Tibial artery (tissue), 4 donors: ENCODE measurements around the gene UPP2.

Source experiments
- DNase-seq, 2 donors: peaks; one replicate each; pipeline ENCODE4 v3.0.0-alpha.2; 2019
- H3K27ac ChIP-seq, 2 donors: fragments of 200-600 bp; sonication (generic) in 1 of 2; 1 replicate in 1 of 2; 2 replicates in 1 of 2; pipeline ENCODE4 v1.5.1; 2018 to 2019; ENCODE audit warnings: mild to moderate bottlenecking in 1 of 2
- H3K27me3 ChIP-seq, 2 donors: fragments of 200-600 bp; sonication (generic) in 1 of 2; one replicate each; pipeline versions ENCODE4 v1.5.1 to v1.6.0; 2016 to 2019
- H3K36me3 ChIP-seq, 3 donors: fragments of 200-600 bp; sonication (generic) in 2 of 3; one replicate each; pipeline ENCODE4 v1.5.1; 2016 to 2019; ENCODE audit warnings: mild to moderate bottlenecking in 2 of 3
- H3K4me1 ChIP-seq, 4 donors: fragments of 200-600 bp; sonication (generic) in 2 of 4; 1 replicate in 3 of 4; 2 replicates in 1 of 4; pipeline ENCODE4 v1.5.1; 2016 to 2019
- H3K4me3 ChIP-seq, 2 donors: fragments of 200-600 bp; sonication (generic) in 1 of 2; 1 replicate in 1 of 2; 2 replicates in 1 of 2; pipeline ENCODE4 v1.5.1; 2018 to 2019; ENCODE audit warnings: mild to moderate bottlenecking in 2 of 2
- H3K9me3 ChIP-seq, 3 donors: fragments of 200-600 bp; sonication (generic) in 1 of 3; one replicate each; pipeline ENCODE4 v1.5.1; 2016 to 2019
- intact Hi-C: fragments of 100-400 bp; cut with DNase I; formaldehyde crosslinking; loops from one replicate; pipeline ENCODE4 v1.15.0; 2023; ENCODE audit warnings: low total_unique reads
- TF ChIP-seq, protein P1 (sequence below), 2 experiments: fragments of 200-600 bp in 1 of 2; fragments of 450-650 bp in 1 of 2; IDR thresholded peaks; one replicate each; pipeline ENCODE4 v1.5.1; 2017 to 2019; ENCODE audit warnings: antibody characterized with exemption in 2 of 2, mild to moderate bottlenecking in 1 of 2, moderate library complexity in 1 of 2

Gene UPP2

DNA sequence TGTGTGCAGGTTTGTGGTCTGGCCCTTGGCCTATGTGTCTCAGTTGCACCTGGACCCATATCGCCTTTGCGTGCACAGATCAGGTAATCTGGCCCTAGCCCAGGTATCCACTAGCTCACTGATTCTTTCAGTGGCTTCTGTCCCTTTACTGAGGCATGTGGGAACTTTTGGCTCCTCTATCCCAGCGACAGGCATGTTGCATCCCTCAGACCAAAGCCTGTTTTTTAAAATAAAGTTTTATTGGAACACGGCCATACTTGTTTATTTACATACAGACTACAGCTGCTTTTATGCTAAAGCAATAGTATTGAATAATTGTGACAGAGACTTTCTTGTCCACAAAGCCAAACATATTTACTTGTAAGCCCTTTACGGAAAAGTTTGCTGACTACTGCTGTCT lies 39.9 kb upstream of the UPP2 start:
- no peak overlapping the region for H3K4me3 ChIP-seq
- DNase-seq, result no peak
- no peaks in the 10 kb centered on the region for H3K4me1 ChIP-seq
- no peak overlapping the region for H3K27ac ChIP-seq
- no peaks in the 10 kb centered on the region for H3K27me3 ChIP-seq
- H3K36me3 ChIP-seq, result no peaks in the 10 kb centered on the region
- intact Hi-C loops, result no loop called here
- H3K9me3 ChIP-seq, result no peaks in the 10 kb centered on the region
- TF ChIP-seq, protein P1, sequence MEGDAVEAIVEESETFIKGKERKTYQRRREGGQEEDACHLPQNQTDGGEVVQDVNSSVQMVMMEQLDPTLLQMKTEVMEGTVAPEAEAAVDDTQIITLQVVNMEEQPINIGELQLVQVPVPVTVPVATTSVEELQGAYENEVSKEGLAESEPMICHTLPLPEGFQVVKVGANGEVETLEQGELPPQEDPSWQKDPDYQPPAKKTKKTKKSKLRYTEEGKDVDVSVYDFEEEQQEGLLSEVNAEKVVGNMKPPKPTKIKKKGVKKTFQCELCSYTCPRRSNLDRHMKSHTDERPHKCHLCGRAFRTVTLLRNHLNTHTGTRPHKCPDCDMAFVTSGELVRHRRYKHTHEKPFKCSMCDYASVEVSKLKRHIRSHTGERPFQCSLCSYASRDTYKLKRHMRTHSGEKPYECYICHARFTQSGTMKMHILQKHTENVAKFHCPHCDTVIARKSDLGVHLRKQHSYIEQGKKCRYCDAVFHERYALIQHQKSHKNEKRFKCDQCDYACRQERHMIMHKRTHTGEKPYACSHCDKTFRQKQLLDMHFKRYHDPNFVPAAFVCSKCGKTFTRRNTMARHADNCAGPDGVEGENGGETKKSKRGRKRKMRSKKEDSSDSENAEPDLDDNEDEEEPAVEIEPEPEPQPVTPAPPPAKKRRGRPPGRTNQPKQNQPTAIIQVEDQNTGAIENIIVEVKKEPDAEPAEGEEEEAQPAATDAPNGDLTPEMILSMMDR (IDR thresholded peaks at IDR 0.05), result no peak

DNA sequence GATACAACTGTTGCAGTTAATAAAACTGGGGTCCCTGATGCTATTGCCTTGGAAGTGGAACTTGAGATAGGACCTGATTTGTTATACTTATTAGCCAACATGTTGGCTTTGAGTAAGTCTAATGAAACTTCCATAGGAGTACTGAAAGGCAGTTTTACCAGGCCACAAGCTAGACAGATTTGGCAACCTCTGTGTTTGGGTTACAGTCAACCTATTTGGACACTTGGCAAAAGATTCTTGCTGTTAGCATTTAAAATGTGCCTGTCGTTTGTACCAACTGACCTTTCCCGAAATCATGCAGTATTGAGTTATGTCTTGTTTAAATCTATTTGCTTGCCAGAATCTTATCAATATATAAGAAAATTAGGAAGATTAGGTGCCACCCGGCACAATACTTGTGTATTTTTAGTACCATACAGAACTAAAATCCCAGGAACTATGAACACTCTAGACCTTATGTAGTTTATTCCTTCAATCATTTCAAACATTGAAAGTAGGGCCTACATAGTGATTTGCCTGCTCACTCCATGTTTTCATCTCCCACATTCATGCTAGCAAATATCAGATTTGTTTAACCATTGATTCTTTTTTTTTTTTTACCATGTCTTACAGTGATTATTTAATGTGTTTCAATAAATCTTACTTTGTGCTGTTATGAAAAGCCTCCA lies 35.5 kb upstream of the UPP2 start:
- no peak for DNase-seq
- no peak overlapping the region for H3K4me3 ChIP-seq
- no peaks in the 10 kb centered on the region for H3K36me3 ChIP-seq
- H3K9me3 ChIP-seq, result no peaks in the 10 kb centered on the region
- intact Hi-C loops, result no loop called here
- no peaks in the 10 kb centered on the region for H3K4me1 ChIP-seq
- H3K27ac ChIP-seq, result no peak overlapping the region
- no peaks in the 10 kb centered on the region for H3K27me3 ChIP-seq
- TF ChIP-seq, protein P1 (IDR thresholded peaks at IDR 0.05), result no peak

- no peak overlapping the region for H3K27ac ChIP-seq
- DNase-seq, result no peak
- H3K4me1 ChIP-seq, result no peaks in the 10 kb centered on the region
- intact Hi-C loops, result no loop called here
- TF ChIP-seq, protein P1 (IDR thresholded peaks at IDR 0.05), result no peak
- no peaks in the 10 kb centered on the region for H3K36me3 ChIP-seq
- no peaks in the 10 kb centered on the region for H3K9me3 ChIP-seq
- H3K4me3 ChIP-seq, result no peak overlapping the region
- H3K27me3 ChIP-seq, result no peaks in the 10 kb centered on the region
Observed at GRCh38 chr2:158071018-158071417, 30.7 kb upstream of the UPP2 start.

GRCh38 chr2:158072361-158072760 lies 29.3 kb upstream of the UPP2 start:
- no peak for DNase-seq
- intact Hi-C loops, result no loop called here
- no peaks in the 10 kb centered on the region for H3K36me3 ChIP-seq
- H3K9me3 ChIP-seq, result peaks cover 0 to 4% (median 4%) of the 10 kb centered on the region in 3 donors
- H3K4me3 ChIP-seq, result no peak overlapping the region
- H3K27ac ChIP-seq, result no peak overlapping the region
- TF ChIP-seq, protein P1 (IDR thresholded peaks at IDR 0.05), result no peak
- no peaks in the 10 kb centered on the region for H3K4me1 ChIP-seq
- no peaks in the 10 kb centered on the region for H3K27me3 ChIP-seq

- TF ChIP-seq, protein P1 (IDR thresholded peaks at IDR 0.05), result no peak
- Histone ChIP-seq H3K4me3 (no peak overlapping the region), H3K4me1 (no peaks in the 10 kb centered on the region), H3K36me3 (no peaks in the 10 kb centered on the region), H3K9me3 (peaks cover 0 to 9% (median 5%) of the 10 kb centered on the region in 3 donors), H3K27ac (no peak overlapping the region), H3K27me3 (no peaks in the 10 kb centered on the region)
- intact Hi-C loops, result no loop called here
- no peak for DNase-seq
Observed at GRCh38 chr2:158079672-158080071, 22.0 kb upstream of the UPP2 start.

DNA sequence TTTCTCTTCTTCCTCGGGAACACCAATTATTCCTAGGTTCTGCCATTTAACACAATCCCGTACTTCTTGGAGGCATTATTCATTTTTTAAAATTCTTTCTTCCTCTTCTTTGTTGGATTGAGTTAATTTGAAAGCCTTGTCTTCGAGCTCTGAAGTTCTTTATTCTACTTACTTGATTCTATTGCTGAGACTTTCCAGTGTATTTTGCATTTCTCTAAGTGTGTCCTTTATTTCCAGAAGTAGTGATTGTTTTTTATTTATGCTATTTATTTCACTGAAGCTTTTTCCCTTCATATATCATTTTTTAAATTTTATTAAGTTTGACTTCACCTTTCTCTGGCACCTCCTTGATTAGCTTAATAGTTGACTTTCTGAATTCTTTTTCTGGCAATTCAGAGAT lies 13.6 kb upstream of the UPP2 start:
- DNase-seq, result no peak
- intact Hi-C loops, result no loop called here

More for the DNA sequence above, 13.6 kb upstream of the UPP2 start:
- Histone ChIP-seq H3K9me3 (peaks cover 0 to 9% (median 2%) of the 10 kb centered on the region in 3 donors), H3K27ac (no peak overlapping the region), H3K4me3 (no peak overlapping the region), H3K27me3 (no peaks in the 10 kb centered on the region), H3K4me1 (no peaks in the 10 kb centered on the region), H3K36me3 (no peaks in the 10 kb centered on the region)
- TF ChIP-seq, protein P1 (IDR thresholded peaks at IDR 0.05), result no peak
